NCI-H2196 treated with DMSO at 0.1 percent for 48 hours (cell line): ENCODE measurements around the gene C10orf90.

ENCODE experiments used
- DNase-seq: peaks from one replicate; lab custom pipeline; 2025; ENCODE audit not compliant: unreplicated experiment; lab: John Stamatoyannopoulos, UW

The C10orf90 gene

GRCh38 chr10:126674741-126675515 lies 4.4 kb upstream of the C10orf90 start:
- DNase-seq, result no peak

GRCh38 chr10:126673565-126673964 lies 3.1 kb upstream of the C10orf90 start:
- no peak for DNase-seq

GRCh38 chr10:126671402-126671975 lies 996 bp upstream of the C10orf90 start:
- no peak for DNase-seq

GRCh38 chr10:126670895-126671261 lies 385 bp upstream of the C10orf90 start:
- no peak for DNase-seq

GRCh38 chr10:126669168-126669567 lies 1.3 kb downstream of the C10orf90 start:
- DNase-seq, result no peak

- DNase-seq, result no peak
Measured at GRCh38 chr10:126668505-126668904, 2.0 kb downstream of the C10orf90 start.

GRCh38 chr10:126667568-126667967 lies 2.9 kb downstream of the C10orf90 start:
- no peak for DNase-seq

GRCh38 chr10:126665207-126665606 lies 5.3 kb downstream of the C10orf90 start:
- DNase-seq, result no peak

- DNase-seq, result no peak
Measured at GRCh38 chr10:126663880-126664279, 6.6 kb downstream of the C10orf90 start.

GRCh38 chr10:126663328-126663727 lies 7.2 kb downstream of the C10orf90 start:
- no peak for DNase-seq

GRCh38 chr10:126661841-126662515 lies 8.5 kb downstream of the C10orf90 start:
- DNase-seq, result no peak

- no peak for DNase-seq
Measured at GRCh38 chr10:126661356-126661755, 9.1 kb downstream of the C10orf90 start.

- DNase-seq, result no peak
Measured at GRCh38 chr10:126659750-126660149, 10.7 kb downstream of the C10orf90 start.

- no peak for DNase-seq
Measured at GRCh38 chr10:126658928-126659327, 11.6 kb downstream of the C10orf90 start.

GRCh38 chr10:126654579-126654978 lies 15.9 kb downstream of the C10orf90 start:
- no peak for DNase-seq

- DNase-seq, result no peak
Measured at GRCh38 chr10:126651467-126651866, 19.0 kb downstream of the C10orf90 start.

- DNase-seq, result no peak
Measured at GRCh38 chr10:126650161-126650560, 20.3 kb downstream of the C10orf90 start.

GRCh38 chr10:126647116-126647515 lies 23.4 kb downstream of the C10orf90 start:
- DNase-seq, result no peak

- no peak for DNase-seq
Measured at GRCh38 chr10:126646110-126646509, 24.4 kb downstream of the C10orf90 start.

- DNase-seq, result no peak
Measured at GRCh38 chr10:126640401-126640800, 30.1 kb downstream of the C10orf90 start.

GRCh38 chr10:126639084-126639483 lies 31.4 kb downstream of the C10orf90 start:
- DNase-seq, result no peak

GRCh38 chr10:126638542-126638941 lies 32.0 kb downstream of the C10orf90 start:
- no peak for DNase-seq
